Endodermal cell (in vitro differentiated cells): ENCODE results near the gene TMSB4X. TPM values are rescaled to one million over a fixed set of nuclear protein-coding genes. Genes with fewer than 3 reads are reported as not detected.

Experiments
- DNase-seq: peaks from one replicate; pipeline ENCODE4 v3.0.0-alpha.2; 2017
- H3K27ac ChIP-seq: 2 replicates; pipeline ENCODE4 v1.5.1; 2013; ENCODE audit warnings: mild to moderate bottlenecking, low read depth, low read length, moderate library complexity
- H3K27me3 ChIP-seq: 2 replicates; pipeline ENCODE4 v1.6.1; 2013; ENCODE audit warnings: mild to moderate bottlenecking, low read length, moderate library complexity; ENCODE audit not compliant: insufficient read depth, control insufficient read depth, poor library complexity, severe bottlenecking
- H3K36me3 ChIP-seq: 2 replicates; pipeline ENCODE4 v1.7.0; 2013; ENCODE audit warnings: mild to moderate bottlenecking, low read length, moderate library complexity; ENCODE audit not compliant: control insufficient read depth, insufficient read depth
- H3K4me1 ChIP-seq: one replicate; pipeline ENCODE4 v1.7.0; 2013; ENCODE audit warnings: low read length; ENCODE audit not compliant: control insufficient read depth, insufficient read depth
- H3K4me3 ChIP-seq: 2 replicates; pipeline ENCODE4 v1.5.1; 2013; ENCODE audit warnings: mild to moderate bottlenecking, low read length, moderate library complexity
- H3K9ac ChIP-seq: 2 replicates; pipeline ENCODE4 v1.6.1; 2013; ENCODE audit warnings: mild to moderate bottlenecking, low read length, moderate library complexity; ENCODE audit not compliant: poor library complexity, severe bottlenecking; ENCODE audit errors: extremely low read depth
- H3K9me3 ChIP-seq: 2 replicates; pipeline ENCODE4 v1.6.1; 2013; ENCODE audit warnings: mild to moderate bottlenecking, low read length, moderate library complexity; ENCODE audit not compliant: control insufficient read depth
- H3K27ac Mint-ChIP-seq: 2 replicates; pipeline ENCODE4 v1.8.0; 2020; ENCODE audit warnings: mixed read lengths
- H3K27me3 Mint-ChIP-seq: 2 replicates; pipeline ENCODE4 v1.8.0; 2021; ENCODE audit warnings: mild to moderate bottlenecking, mixed read lengths; ENCODE audit not compliant: insufficient read depth
- H3K36me3 Mint-ChIP-seq: 2 replicates; pipeline ENCODE4 v1.8.0; 2020; ENCODE audit warnings: low read depth, mixed read lengths
- H3K4me1 Mint-ChIP-seq: 2 replicates; pipeline ENCODE4 v1.8.0; 2020; ENCODE audit warnings: mixed read lengths
- H3K4me3 Mint-ChIP-seq: 2 replicates; pipeline ENCODE4 v1.8.0; 2020; ENCODE audit warnings: mild to moderate bottlenecking, moderate library complexity, mixed read lengths
- H3K9me3 Mint-ChIP-seq: 2 replicates; pipeline ENCODE4 v1.8.0; 2020; ENCODE audit warnings: mild to moderate bottlenecking, mixed read lengths
- CTCF ChIP-seq: fragments of 200-600 bp; sonication (generic); conservative IDR thresholded peaks from 2 replicates; pipeline ENCODE4 v1.5.0; 2021; ENCODE audit warnings: antibody characterized with exemption, mild to moderate bottlenecking
- WGBS, 2 experiments: methylation state at CpG; one replicate each; pipeline versions ENCODE4 v1.1.5 to v1.1.7; 2013; ENCODE audit warnings: missing lambda C conversion rate in 2 of 2, mixed read lengths in 1 of 2; ENCODE audit not compliant: insufficient coverage in 1 of 2, insufficient read length in 1 of 2; 5-methylcytosine and 5-hydroxymethylcytosine counted together
- total RNA-seq, 2 donors: library from RNA; stranded (reverse); fragmentation: NEBNext Ultra II Directional in 1 of 2; extraction: Animal tissue kit (Norgen Biotek cat#: 25700) in 1 of 2; gene quantifications; 2 replicates in 1 of 2; 3 replicates in 1 of 2; pipeline ENCODE4 v1.2.1, GENCODE V29; 2021

TMSB4X gene
- total RNA-seq, 2 donors from 2014 or later, result 1,539 to 2,456 TPM

GRCh38 chrX:13022926-13023325, 48.0 kb downstream of the TMSB4X start:
- H3K4me3 ChIP-seq, result no peak overlapping the region
- H3K27me3 ChIP-seq, result no peaks in the 10 kb centered on the region
- Mint-ChIP-seq H3K4me3 (no peak overlapping the region), H3K4me1 (peaks cover 14% of the 10 kb centered on the region), H3K27ac (no peak overlapping the region), H3K36me3 (no peaks in the 10 kb centered on the region), H3K9me3 (peaks cover 45% of the 10 kb centered on the region), H3K27me3 (no peaks in the 10 kb centered on the region)
- no peak for TF ChIP-seq CTCF
- 50 to 83% methylated on average over 1 to 2 of the region's 2 CpGs for WGBS, 2 experiments
- no peak overlapping the region for H3K27ac ChIP-seq
- H3K9me3 ChIP-seq, result no peaks in the 10 kb centered on the region
- no peaks in the 10 kb centered on the region for H3K4me1 ChIP-seq
- no peak for DNase-seq
- no peak overlapping the region for H3K9ac ChIP-seq
- H3K36me3 ChIP-seq, result no peaks in the 10 kb centered on the region

GRCh38 chrX:13023567-13023966, 48.7 kb downstream of the TMSB4X start:
- no peak for DNase-seq
- Histone ChIP-seq H3K36me3 (no peaks in the 10 kb centered on the region), H3K4me3 (no peak overlapping the region), H3K27me3 (no peaks in the 10 kb centered on the region), H3K4me1 (no peaks in the 10 kb centered on the region), H3K9ac (no peak overlapping the region), H3K9me3 (no peaks in the 10 kb centered on the region), H3K27ac (no peak overlapping the region)
- Mint-ChIP-seq H3K9me3 (peaks cover 43% of the 10 kb centered on the region), H3K4me3 (no peak overlapping the region), H3K27ac (no peak overlapping the region), H3K27me3 (no peaks in the 10 kb centered on the region), H3K4me1 (peaks cover 14% of the 10 kb centered on the region), H3K36me3 (no peaks in the 10 kb centered on the region)
- TF ChIP-seq CTCF, result no peak
- WGBS, 2 experiments, result 94% methylated on average over 3 of the region's 3 CpGs; no CpG with 5 or more reads in 1 of the 2 experiments

- TF ChIP-seq CTCF, result no peak
- no peaks in the 10 kb centered on the region for H3K36me3 Mint-ChIP-seq
- peaks cover 42% of the 10 kb centered on the region for H3K9me3 Mint-ChIP-seq
- H3K4me1 Mint-ChIP-seq, result peaks cover 15% of the 10 kb centered on the region
- H3K4me3 Mint-ChIP-seq, result no peak overlapping the region
- H3K27ac Mint-ChIP-seq, result no peak overlapping the region
- Histone ChIP-seq H3K4me3 (no peak overlapping the region), H3K4me1 (no peaks in the 10 kb centered on the region), H3K9ac (no peak overlapping the region), H3K27me3 (no peaks in the 10 kb centered on the region), H3K9me3 (no peaks in the 10 kb centered on the region), H3K36me3 (no peaks in the 10 kb centered on the region), H3K27ac (no peak overlapping the region)
- DNase-seq, result no peak
- H3K27me3 Mint-ChIP-seq, result no peaks in the 10 kb centered on the region
- 80 to 94% methylated on average over 2 to 4 of the region's 4 CpGs for WGBS, 2 experiments
These were observed 49.1 kb downstream of the TMSB4X start for GRCh38 chrX:13023979-13024378.
